Pancreas (tissue), 10 donors: Measurements from ENCODE around the gene FNDC3B. TPM values are rescaled to one million over a fixed set of nuclear protein-coding genes. Genes with fewer than 3 reads are reported as not detected.

ENCODE experiments used
- ATAC-seq, 4 donors: fragments of 200-7000 bp; cut with Tn5 transposase; one replicate each; pipeline versions ENCODE4 v1.8.0 to v1.9.1; 2020; ENCODE audit warnings: mild to moderate bottlenecking in 4 of 4, moderate library complexity in 4 of 4
- DNase-seq, 6 donors: peaks; one replicate each; pipeline ENCODE4 v3.0.0-alpha.2; 2020
- FAIRE-seq: peaks from 2 replicates; lab custom pipeline; 2012; peaks lifted over from hg19 to GRCh38; lab: Jason Lieb, UNC
- H3K27ac ChIP-seq, 4 donors: fragments of 200-600 bp; sonication (generic); 1 replicate in 3 of 4; 2 replicates in 1 of 4; pipeline versions ENCODE4 v1.5.0 to v1.8.0; 2020
- H3K27me3 ChIP-seq, 4 donors: fragments of 200-600 bp; one replicate each; pipeline ENCODE4 v1.8.0; 2021
- H3K36me3 ChIP-seq, 3 donors: fragments of 200-600 bp; sonication (generic) in 1 of 3; one replicate each; pipeline versions ENCODE4 v1.5.0 to v1.8.0; 2020 to 2021
- H3K4me1 ChIP-seq, 3 donors: fragments of 200-600 bp; one replicate each; pipeline ENCODE4 v1.8.0; 2021
- H3K4me3 ChIP-seq, 4 donors: fragments of 200-600 bp; sonication (generic) in 2 of 4; one replicate each; pipeline versions ENCODE4 v1.5.0 to v1.8.0; 2020 to 2021
- H3K9me3 ChIP-seq, 4 donors: fragments of 200-600 bp; one replicate each; pipeline ENCODE4 v1.8.0; 2021
- CTCF ChIP-seq, 4 donors: fragments of 200-600 bp; sonication (generic) in 3 of 4; IDR thresholded peaks; one replicate each; pipeline versions ENCODE4 v1.5.0 to v1.8.0; 2021; ENCODE audit warnings: antibody characterized with exemption in 4 of 4
- WGBS, 2 donors: extraction: QIAGEN DNeasy Blood & Tissue Kit; methylation state at CpG; one replicate each; pipeline ENCODE4 v1.1.7; 2013; 5-methylcytosine and 5-hydroxymethylcytosine counted together
- intact Hi-C, 3 donors: fragments of 100-400 bp; cut with DNase I; formaldehyde crosslinking; loops; one replicate each; pipeline versions ENCODE4 v1.11.1 to v1.14.2; 2022
- polyA plus RNA-seq, 2 donors: library from polyadenylated mRNA; stranded (reverse); fragments of 200-250 nt; gene quantifications; one replicate each; pipeline ENCODE4 v1.2.3, GENCODE V29; 2013
- total RNA-seq, 6 donors: library from RNA; stranded (reverse); fragmentation: NEBNext Ultra II Directional in 4 of 6; extraction: Animal tissue kit (Norgen Biotek cat#: 25700) in 4 of 6; gene quantifications; one replicate each; pipeline versions ENCODE4 v1.2.1 to v1.2.4, GENCODE V29; 2021 to 2023
- donor health status: healthy with polysubstance abuse.
- donor health status: DM: no; HTN: no; CAD: no; lungs with moderate emphysema.
- donor health status: DM: no; HTN: no; CAD: no.
- donor health status: control.
- donor health status: control.
- donor health status: Bipolar disorder and iron deficiency.
- donor health status: DM: yes; HTN: yes; CAD: no.
- donor health status: DM: no; HTN: no; CAD: no.
- donor health status: DM: no; HTN: no; CAD: no.
- donor health status: DM: yes; HTN: yes; CAD: no.

FNDC3B gene
- total and polyA plus RNA-seq, 8 donors = 9.3 to 126 (median 73.2) TPM

- no peak for FAIRE-seq
- intact Hi-C loops = no loop called here
- H3K27ac ChIP-seq = peak overlapping the region in 1 of 4 donors; percentile 10
These were observed 34.7 kb downstream of the FNDC3B start for GRCh38 chr3:172074032-172074431.

GRCh38 chr3:172074586-172074985 is 35.2 kb downstream of the FNDC3B start:
- ATAC-seq (peak; percentile 41 to 65 (median 48)), FAIRE-seq (no peak), DNase-seq (no peak)
- Histone ChIP-seq H3K27me3 (no peaks in the 10 kb centered on the region), H3K36me3 (no peaks in the 10 kb centered on the region), H3K4me3 (no peak overlapping the region), H3K9me3 (no peaks in the 10 kb centered on the region), H3K27ac (peak overlapping the region in 1 of 4 donors; percentile 10), H3K4me1 (peaks cover 35 to 63% (median 62%) of the 10 kb centered on the region in 3 donors)
- no peak for TF ChIP-seq CTCF (IDR thresholded peaks at IDR 0.05)
- intact Hi-C loops = no loop called here
- 6 to 12% methylated on average over 4 of the region's 4 CpGs for WGBS, 2 donors

More at GRCh38 chr3:172074032-172074431, 34.7 kb downstream of the FNDC3B start:
- ATAC-seq = no peak
- no peak for DNase-seq
- Histone ChIP-seq H3K4me1 (peaks cover 39 to 68% (median 67%) of the 10 kb centered on the region in 3 donors), H3K9me3 (no peaks in the 10 kb centered on the region), H3K36me3 (no peaks in the 10 kb centered on the region), H3K27me3 (no peaks in the 10 kb centered on the region), H3K4me3 (no peak overlapping the region)
- WGBS, 2 donors = 63 to 69% methylated on average over 2 of the region's 2 CpGs
- TF ChIP-seq CTCF (IDR thresholded peaks at IDR 0.05) = no peak

- no peak for TF ChIP-seq CTCF (IDR thresholded peaks at IDR 0.05)
- 83 to 88% methylated on average over 2 of the region's 2 CpGs for WGBS, 2 donors
- H3K4me3 ChIP-seq = no peak overlapping the region
- no peak for ATAC-seq
- H3K4me1 ChIP-seq = peaks cover 31 to 59% (median 59%) of the 10 kb centered on the region in 3 donors
- no peaks in the 10 kb centered on the region for H3K9me3 ChIP-seq
- DNase-seq = no peak
- no peak for FAIRE-seq
- H3K36me3 ChIP-seq = no peaks in the 10 kb centered on the region
- no peak overlapping the region for H3K27ac ChIP-seq
- intact Hi-C loops = no loop called here
- H3K27me3 ChIP-seq = no peaks in the 10 kb centered on the region
These were observed 36.8 kb downstream of the FNDC3B start for GRCh38 chr3:172076212-172076611.

GRCh38 chr3:172077197-172077757 is 37.9 kb downstream of the FNDC3B start:
- no peak for TF ChIP-seq CTCF (IDR thresholded peaks at IDR 0.05)
- no peaks in the 10 kb centered on the region for H3K27me3 ChIP-seq
- FAIRE-seq (no peak), DNase-seq (no peak), ATAC-seq (no peak)
- H3K27ac ChIP-seq = no peak overlapping the region
- peaks cover 37 to 59% (median 59%) of the 10 kb centered on the region in 3 donors for H3K4me1 ChIP-seq
- no peaks in the 10 kb centered on the region for H3K9me3 ChIP-seq
- no peak overlapping the region for H3K4me3 ChIP-seq
- intact Hi-C loops = no loop called here
- 75 to 82% methylated on average over 4 of the region's 4 CpGs for WGBS, 2 donors
- no peaks in the 10 kb centered on the region for H3K36me3 ChIP-seq

- no peak for TF ChIP-seq CTCF (IDR thresholded peaks at IDR 0.05)
- H3K27me3 ChIP-seq = no peaks in the 10 kb centered on the region
- H3K4me1 ChIP-seq = peaks cover 35 to 58% (median 55%) of the 10 kb centered on the region in 3 donors
- H3K4me3 ChIP-seq = no peak overlapping the region
- DNase-seq = no peak
- intact Hi-C loops = no loop called here
- WGBS, 2 donors = 81 to 85% methylated on average over 4 of the region's 4 CpGs
- FAIRE-seq = no peak
- H3K9me3 ChIP-seq = no peaks in the 10 kb centered on the region
- H3K36me3 ChIP-seq = no peaks in the 10 kb centered on the region
- H3K27ac ChIP-seq = no peak overlapping the region
- ATAC-seq = no peak
These were observed 38.9 kb downstream of the FNDC3B start for GRCh38 chr3:172078244-172078643.
